ENCODE measurements around the gene PTP4A2. TPM values are rescaled to one million over a fixed set of nuclear protein-coding genes. Genes with fewer than 3 reads are reported as not detected.

The PTP4A2 gene
- total RNA-seq, 1 donor from 2014 or later = 162 TPM

GRCh38 chr1:31905681-31906080 lies 32.5 kb downstream of the PTP4A2 start:
- no peak overlapping the region for H3K27ac Mint-ChIP-seq (ENCODE audit: unreplicated experiment)
- no peak overlapping the region for H3K4me3 Mint-ChIP-seq (ENCODE audit: unreplicated experiment)
- no peaks in the 10 kb centered on the region for H3K9me3 Mint-ChIP-seq (ENCODE audit: unreplicated experiment)
- peaks cover 23% of the 10 kb centered on the region for H3K36me3 Mint-ChIP-seq (ENCODE audit: low read depth, unreplicated experiment)
- TF ChIP-seq CTCF (IDR thresholded peaks at IDR 0.05; ENCODE audit: unreplicated experiment) = no peak
- DNase-seq (ENCODE audit: low spot score) = no peak
- H3K4me1 Mint-ChIP-seq (ENCODE audit: unreplicated experiment) = peaks cover 1% of the 10 kb centered on the region
- H3K27me3 Mint-ChIP-seq (ENCODE audit: unreplicated experiment) = peaks cover 4% of the 10 kb centered on the region

GRCh38 chr1:31905093-31905509 lies 33.1 kb downstream of the PTP4A2 start:
- Mint-ChIP-seq H3K4me3 (ENCODE audit: unreplicated experiment) (no peak overlapping the region), H3K27ac (ENCODE audit: unreplicated experiment) (no peak overlapping the region), H3K9me3 (ENCODE audit: unreplicated experiment) (no peaks in the 10 kb centered on the region), H3K27me3 (ENCODE audit: unreplicated experiment) (peaks cover 4% of the 10 kb centered on the region), H3K36me3 (ENCODE audit: low read depth, unreplicated experiment) (peaks cover 23% of the 10 kb centered on the region), H3K4me1 (ENCODE audit: unreplicated experiment) (no peaks in the 10 kb centered on the region)
- TF ChIP-seq CTCF (IDR thresholded peaks at IDR 0.05; ENCODE audit: unreplicated experiment) = no peak
- DNase-seq (ENCODE audit: low spot score) = no peak

- H3K27ac Mint-ChIP-seq (ENCODE audit: unreplicated experiment) = no peak overlapping the region
- H3K4me1 Mint-ChIP-seq (ENCODE audit: unreplicated experiment) = no peaks in the 10 kb centered on the region
- no peak for TF ChIP-seq CTCF (IDR thresholded peaks at IDR 0.05; ENCODE audit: unreplicated experiment)
- no peaks in the 10 kb centered on the region for H3K9me3 Mint-ChIP-seq (ENCODE audit: unreplicated experiment)
- no peak for DNase-seq (ENCODE audit: low spot score)
- H3K36me3 Mint-ChIP-seq (ENCODE audit: low read depth, unreplicated experiment) = peaks cover 19% of the 10 kb centered on the region
- H3K4me3 Mint-ChIP-seq (ENCODE audit: unreplicated experiment) = no peak overlapping the region
- H3K27me3 Mint-ChIP-seq (ENCODE audit: unreplicated experiment) = peaks cover 4% of the 10 kb centered on the region
Observed at GRCh38 chr1:31904339-31905092, 33.7 kb downstream of the PTP4A2 start.

GRCh38 chr1:31902510-31902860 lies 35.7 kb downstream of the PTP4A2 start:
- no peak for DNase-seq (ENCODE audit: low spot score)
- Mint-ChIP-seq H3K9me3 (ENCODE audit: unreplicated experiment) (no peaks in the 10 kb centered on the region), H3K4me1 (ENCODE audit: unreplicated experiment) (no peaks in the 10 kb centered on the region), H3K36me3 (ENCODE audit: low read depth, unreplicated experiment) (peaks cover 8% of the 10 kb centered on the region), H3K27me3 (ENCODE audit: unreplicated experiment) (peaks cover 4% of the 10 kb centered on the region), H3K4me3 (ENCODE audit: unreplicated experiment) (no peak overlapping the region), H3K27ac (ENCODE audit: unreplicated experiment) (no peak overlapping the region)
- no peak for TF ChIP-seq CTCF (IDR thresholded peaks at IDR 0.05; ENCODE audit: unreplicated experiment)

GRCh38 chr1:31901838-31902509 lies 36.2 kb downstream of the PTP4A2 start:
- no peak for DNase-seq (ENCODE audit: low spot score)
- Mint-ChIP-seq H3K4me1 (ENCODE audit: unreplicated experiment) (no peaks in the 10 kb centered on the region), H3K36me3 (ENCODE audit: low read depth, unreplicated experiment) (peaks cover 8% of the 10 kb centered on the region), H3K27ac (ENCODE audit: unreplicated experiment) (no peak overlapping the region), H3K9me3 (ENCODE audit: unreplicated experiment) (no peaks in the 10 kb centered on the region), H3K4me3 (ENCODE audit: unreplicated experiment) (no peak overlapping the region), H3K27me3 (ENCODE audit: unreplicated experiment) (peaks cover 4% of the 10 kb centered on the region)
- TF ChIP-seq CTCF (IDR thresholded peaks at IDR 0.05; ENCODE audit: unreplicated experiment) = no peak
